Fibroblast of skin of left quadriceps (primary cell): Measurements from ENCODE around the gene NLN.

Experiments used
- DNase-seq, 2 experiments: peaks; one replicate each; pipeline ENCODE4 v3.0.0-alpha.2; 2013; ENCODE audit warnings: low read depth in 2 of 2

Gene NLN

GRCh38 chr5:65808818-65809217 lies 86.8 kb downstream of the NLN start:
- DNase-seq = no peak

GRCh38 chr5:65809817-65810531 lies 88.0 kb downstream of the NLN start:
- no peak for DNase-seq

- DNase-seq = no peak
These were observed 89.0 kb downstream of the NLN start for GRCh38 chr5:65811004-65811403.

- no peak for DNase-seq
These were observed 89.9 kb downstream of the NLN start for GRCh38 chr5:65811885-65812284.

GRCh38 chr5:65812648-65813047 lies 90.6 kb downstream of the NLN start:
- DNase-seq = no peak

- DNase-seq = no peak
These were observed 91.2 kb downstream of the NLN start for GRCh38 chr5:65813174-65813573.

- DNase-seq = no peak
These were observed 93.2 kb downstream of the NLN start for GRCh38 chr5:65815161-65815560.

GRCh38 chr5:65816729-65817128 lies 94.7 kb downstream of the NLN start:
- DNase-seq = no peak

- DNase-seq = no peak
These were observed 95.9 kb downstream of the NLN start for GRCh38 chr5:65817931-65818330.

GRCh38 chr5:65818592-65818991 lies 96.6 kb downstream of the NLN start:
- no peak for DNase-seq

GRCh38 chr5:65819215-65819904 lies 97.4 kb downstream of the NLN start:
- DNase-seq = no peak

GRCh38 chr5:65819905-65820240 lies 97.9 kb downstream of the NLN start:
- DNase-seq = no peak

- no peak for DNase-seq
These were observed 98.4 kb downstream of the NLN start for GRCh38 chr5:65820373-65820772.

GRCh38 chr5:65821966-65822365 lies 100.0 kb downstream of the NLN start:
- DNase-seq = no peak

GRCh38 chr5:65822710-65823109 lies 100.7 kb downstream of the NLN start:
- DNase-seq = no peak

- no peak for DNase-seq
These were observed 101.2 kb downstream of the NLN start for GRCh38 chr5:65823204-65823603.

- DNase-seq = no peak
These were observed 101.9 kb downstream of the NLN start for GRCh38 chr5:65823845-65824445.

- no peak for DNase-seq
These were observed 103.7 kb downstream of the NLN start for GRCh38 chr5:65825408-65826328.

- peak; percentile 77 to 80 for DNase-seq
These were observed 106.3 kb downstream of the NLN start for GRCh38 chr5:65828022-65828896.

- no peak for DNase-seq
These were observed 108.9 kb downstream of the NLN start for GRCh38 chr5:65830856-65831255.

GRCh38 chr5:65831276-65831675 lies 109.3 kb downstream of the NLN start:
- no peak for DNase-seq
